Measurements from ENCODE around the gene ELAVL4. TPM values are rescaled to one million over a fixed set of nuclear protein-coding genes. Genes with fewer than 3 reads are reported as not detected.

ELAVL4 gene
- total and polyA plus RNA-seq, 2 donors (not counting 3 experiments of a cell fraction or from before 2014, with no cell fraction given): not detected

GRCh38 chr1:50148142-50148923, 39.6 kb downstream of the ELAVL4 start:
- no peak overlapping the region for H3K4me2 ChIP-seq (ENCODE audit: insufficient read depth, low read length)
- intact Hi-C loops (cut with micrococcal nuclease) (no loop called here), dilution Hi-C loops (cut with MboI; ENCODE audit: extremely low pct_ligation_motif_present, low sequenced_read_pairs) (no loop called here)
- no TSS peak for BruUV-seq (replicated peaks)
- H3K27me3 ChIP-seq (ENCODE audit: control insufficient read depth in 2 of 2, insufficient read depth in 2 of 2, low read length in 2 of 2): no peaks in the 10 kb centered on the region
- no peaks in the 10 kb centered on the region for H3K9me1 ChIP-seq (replicated peaks; ENCODE audit: control insufficient read depth, extremely low read depth, insufficient read depth, low read length)
- no peak overlapping the region for H3K9ac ChIP-seq (replicated peaks; ENCODE audit: extremely low read depth, insufficient read depth, low read length)
- no peak overlapping the region for H3K27ac ChIP-seq (ENCODE audit: insufficient read depth, low read depth, low read length)
- H2AFZ ChIP-seq (ENCODE audit: low read depth, low read length): no peak overlapping the region
- H4K20me1 ChIP-seq (replicated peaks; ENCODE audit: control insufficient read depth, extremely low read depth, insufficient read depth, low read length): no peaks in the 10 kb centered on the region
- no peaks in the 10 kb centered on the region for H3K4me1 ChIP-seq (ENCODE audit: control insufficient read depth, extremely low read depth, insufficient read depth, low read length)
- FAIRE-seq: no peak
- TF ChIP-seq MAX (IDR thresholded peaks at IDR 0.05; ENCODE audit: insufficient read depth, insufficient read length) (no peak), GATA2 (IDR thresholded peaks at IDR 0.05; ENCODE audit: insufficient read depth, insufficient read length, low read depth, low read length) (no peak), JUN (IDR thresholded peaks at IDR 0.05; ENCODE audit: borderline replicate concordance, insufficient read depth, insufficient read length, low read depth) (no peak), EZH2 (IDR thresholded peaks at IDR 0.05; ENCODE audit: borderline replicate concordance, low read depth, low read length, severe bottlenecking) (no peak), POLR2A (IDR thresholded peaks at IDR 0.05; ENCODE audit: low read depth, low read length) (no peak), POLR2AphosphoS5 (IDR thresholded peaks at IDR 0.05; ENCODE audit: insufficient read depth, low read depth, low read length) (no peak), FOS (IDR thresholded peaks at IDR 0.05; ENCODE audit: borderline replicate concordance, insufficient read depth, low read length) (no peak)
- TF ChIP-seq, protein P1, sequence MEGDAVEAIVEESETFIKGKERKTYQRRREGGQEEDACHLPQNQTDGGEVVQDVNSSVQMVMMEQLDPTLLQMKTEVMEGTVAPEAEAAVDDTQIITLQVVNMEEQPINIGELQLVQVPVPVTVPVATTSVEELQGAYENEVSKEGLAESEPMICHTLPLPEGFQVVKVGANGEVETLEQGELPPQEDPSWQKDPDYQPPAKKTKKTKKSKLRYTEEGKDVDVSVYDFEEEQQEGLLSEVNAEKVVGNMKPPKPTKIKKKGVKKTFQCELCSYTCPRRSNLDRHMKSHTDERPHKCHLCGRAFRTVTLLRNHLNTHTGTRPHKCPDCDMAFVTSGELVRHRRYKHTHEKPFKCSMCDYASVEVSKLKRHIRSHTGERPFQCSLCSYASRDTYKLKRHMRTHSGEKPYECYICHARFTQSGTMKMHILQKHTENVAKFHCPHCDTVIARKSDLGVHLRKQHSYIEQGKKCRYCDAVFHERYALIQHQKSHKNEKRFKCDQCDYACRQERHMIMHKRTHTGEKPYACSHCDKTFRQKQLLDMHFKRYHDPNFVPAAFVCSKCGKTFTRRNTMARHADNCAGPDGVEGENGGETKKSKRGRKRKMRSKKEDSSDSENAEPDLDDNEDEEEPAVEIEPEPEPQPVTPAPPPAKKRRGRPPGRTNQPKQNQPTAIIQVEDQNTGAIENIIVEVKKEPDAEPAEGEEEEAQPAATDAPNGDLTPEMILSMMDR (IDR thresholded peaks at IDR 0.05; ENCODE audit: extremely low read depth in 1 of 2, insufficient read depth in 1 of 2, low read depth in 1 of 2, low read length in 2 of 2): no peak
- H3K79me2 ChIP-seq (ENCODE audit: control insufficient read depth, insufficient read depth, low read length): no peaks in the 10 kb centered on the region
- no peak overlapping the region for H3K4me3 ChIP-seq (replicated peaks in 1 of 3; ENCODE audit: insufficient read depth in 1 of 3, low read depth in 1 of 3, low read length in 3 of 3)
- no peaks in the 10 kb centered on the region for H3K36me3 ChIP-seq (ENCODE audit: control insufficient read depth in 2 of 2, extremely low read depth in 1 of 2, insufficient read depth in 2 of 2, low read length in 2 of 2)
- ChIA-PET CTCF (no interaction called here), POLR2A (no interaction called here)
- no peaks in the 10 kb centered on the region for H3K9me3 ChIP-seq (replicated peaks; ENCODE audit: control insufficient read depth, insufficient read depth, low read length)
- no peak for DNase-seq (ENCODE audit: low read depth, low spot score)
